Breast epithelium (tissue), 3 donors: ENCODE results near the gene RSBN1L.

Source experiments
- CTCF ChIP-seq, 3 donors: fragments of 450-650 bp; IDR thresholded peaks; one replicate each; pipeline ENCODE4 v1.5.1; 2016 to 2017; ENCODE audit warnings: antibody characterized with exemption in 3 of 3, mild to moderate bottlenecking in 3 of 3, moderate library complexity in 3 of 3
- POLR2A ChIP-seq: fragments of 450-650 bp; IDR thresholded peaks from one replicate; pipeline ENCODE4 v1.6.1; 2016; ENCODE audit warnings: antibody characterized with exemption, mild to moderate bottlenecking, moderate library complexity
- POLR2AphosphoS5 ChIP-seq, 3 donors: sonication (generic); formaldehyde crosslinking; IDR thresholded peaks; one replicate each; pipeline ENCODE4 v1.6.1; 2017; ENCODE audit warnings: antibody characterized with exemption in 3 of 3

DNA sequence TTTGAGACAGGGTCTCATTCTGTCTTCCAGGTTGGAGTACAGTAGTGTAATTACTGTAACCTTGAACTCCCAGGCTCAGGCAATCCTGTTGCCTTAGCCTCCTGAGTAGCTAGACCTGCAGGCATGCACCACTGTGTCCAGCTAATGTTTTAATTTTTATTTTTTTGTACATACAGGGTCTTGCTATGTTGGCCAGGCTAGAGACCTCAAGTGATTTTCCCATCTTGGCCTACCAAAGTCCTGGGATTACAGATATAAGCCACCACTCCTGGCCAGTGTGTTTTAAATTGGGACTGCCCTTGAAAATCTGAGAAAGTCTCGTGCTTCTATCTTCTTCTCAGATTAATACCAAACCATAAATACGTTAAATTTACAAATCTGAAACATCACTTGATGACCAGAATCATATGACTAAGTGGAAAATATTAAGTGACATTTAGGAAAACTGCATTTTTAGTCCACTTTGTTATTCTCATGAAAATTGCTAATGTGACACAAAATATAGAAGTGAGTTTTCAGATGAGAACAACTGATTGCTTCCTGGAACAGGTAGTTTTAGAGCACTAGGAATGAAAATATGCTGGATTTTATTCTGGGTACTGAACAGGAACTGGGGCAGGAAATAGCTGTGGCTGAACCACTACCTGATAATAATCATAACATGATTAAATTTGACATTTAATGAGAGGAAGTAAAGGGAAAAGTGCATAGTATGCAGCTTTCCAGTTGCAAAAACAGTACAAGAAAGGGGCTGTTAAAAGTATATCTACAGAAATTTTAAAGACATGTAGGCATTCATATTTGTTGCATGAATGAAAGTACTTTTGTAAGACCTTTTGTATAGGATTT lies 106.5 kb downstream of the RSBN1L start:
- no peak for TF ChIP-seq CTCF (IDR thresholded peaks at IDR 0.05)
- no peak for TF ChIP-seq POLR2AphosphoS5 (IDR thresholded peaks at IDR 0.05)
- TF ChIP-seq POLR2A: no peak
